Measurements from ENCODE around the gene GPATCH8.
"Not testable (repeated sequence)": the region's sequence is repeated elsewhere in the genome, so short reads cannot be mapped to it uniquely, and the experiment has no call there.

Gene GPATCH8
- total RNA-seq, result 133 reads per million, percentile 87 among the genes with 10 or more reads in this experiment

GRCh38 chr17:44503147-44504029 lies at the start of gene GPATCH8:
TSS of gene GPATCH8 (minus strand) at chr17:44503406. CDS start at chr17:44503370, 36 bp downstream.
- peak; percentile 87 for DNase-seq

DNA sequence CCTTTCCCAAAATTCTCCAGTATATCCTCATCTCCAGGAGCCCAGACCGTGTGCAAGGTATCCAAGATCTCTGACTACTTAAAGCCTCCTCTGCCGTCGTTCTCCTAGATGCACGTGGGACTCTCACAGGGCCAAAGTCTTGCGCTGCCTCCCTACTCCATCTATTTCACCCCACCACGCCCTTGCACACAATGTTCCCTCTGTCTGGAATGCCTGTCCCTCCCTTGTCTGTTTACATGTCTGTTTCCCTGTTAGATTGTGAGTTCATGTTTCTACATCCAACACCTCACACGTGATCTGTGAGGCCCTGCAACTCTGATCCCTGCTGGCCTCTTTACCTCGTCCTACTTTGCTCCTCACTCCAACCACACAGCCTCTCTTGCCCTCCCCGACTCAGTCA lies 49.2 kb upstream of the GPATCH8 start:
- DNase-seq, result no peak

- DNase-seq, result no peak
Observed at GRCh38 chr17:44549686-44550085, 46.5 kb upstream of the GPATCH8 start.

GRCh38 chr17:44548376-44549230 lies 45.4 kb upstream of the GPATCH8 start:
- DNase-seq, result no peak

GRCh38 chr17:44547625-44548267 lies 44.5 kb upstream of the GPATCH8 start:
- no peak for DNase-seq

DNA sequence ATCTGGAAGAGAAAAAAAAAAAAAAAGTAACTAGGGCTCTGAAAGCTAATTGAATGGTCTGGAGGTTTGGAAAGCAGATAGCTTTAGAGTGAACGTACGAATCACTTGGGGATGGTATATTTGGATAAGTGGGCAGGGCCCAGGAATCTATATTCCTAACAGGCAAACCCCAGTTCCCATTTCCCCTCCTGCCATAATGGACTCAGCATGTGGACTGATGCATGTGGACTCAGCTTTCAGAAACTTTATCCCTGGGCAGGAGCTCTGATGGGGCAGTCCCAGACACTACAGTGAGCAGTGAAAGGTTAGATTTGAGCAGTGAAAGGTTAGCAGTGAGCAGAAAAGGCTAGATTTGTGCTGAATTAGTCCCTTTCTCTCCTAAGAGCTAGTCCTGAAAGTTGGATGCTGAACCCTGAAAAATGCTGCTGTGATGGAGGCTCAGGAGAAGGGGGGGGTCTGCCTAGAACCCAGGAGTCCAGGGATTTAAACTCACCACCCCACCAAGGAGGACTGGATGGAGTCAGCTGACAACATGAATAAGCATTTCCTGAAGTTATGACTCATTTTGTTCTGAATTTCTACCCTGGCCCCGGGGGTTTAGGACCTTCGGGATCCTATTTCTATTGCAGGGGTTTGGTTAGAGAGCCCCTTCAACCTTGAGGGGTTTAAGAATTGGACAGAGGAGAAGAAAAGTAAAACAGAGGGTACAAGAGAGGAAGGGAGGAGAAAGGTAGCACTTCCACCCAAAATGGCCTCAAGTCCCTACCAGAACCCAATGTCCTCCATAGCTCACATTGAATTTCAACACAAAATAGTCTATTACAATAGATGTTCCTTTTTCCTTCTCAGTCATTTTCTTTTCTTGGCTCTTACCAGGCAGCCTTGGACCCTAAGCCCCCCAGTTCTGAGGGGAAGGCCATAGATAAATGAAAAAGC lies 43.7 kb upstream of the GPATCH8 start:
- no peak for DNase-seq

GRCh38 chr17:44543905-44544523 lies 40.8 kb upstream of the GPATCH8 start:
- DNase-seq, result no peak

DNA sequence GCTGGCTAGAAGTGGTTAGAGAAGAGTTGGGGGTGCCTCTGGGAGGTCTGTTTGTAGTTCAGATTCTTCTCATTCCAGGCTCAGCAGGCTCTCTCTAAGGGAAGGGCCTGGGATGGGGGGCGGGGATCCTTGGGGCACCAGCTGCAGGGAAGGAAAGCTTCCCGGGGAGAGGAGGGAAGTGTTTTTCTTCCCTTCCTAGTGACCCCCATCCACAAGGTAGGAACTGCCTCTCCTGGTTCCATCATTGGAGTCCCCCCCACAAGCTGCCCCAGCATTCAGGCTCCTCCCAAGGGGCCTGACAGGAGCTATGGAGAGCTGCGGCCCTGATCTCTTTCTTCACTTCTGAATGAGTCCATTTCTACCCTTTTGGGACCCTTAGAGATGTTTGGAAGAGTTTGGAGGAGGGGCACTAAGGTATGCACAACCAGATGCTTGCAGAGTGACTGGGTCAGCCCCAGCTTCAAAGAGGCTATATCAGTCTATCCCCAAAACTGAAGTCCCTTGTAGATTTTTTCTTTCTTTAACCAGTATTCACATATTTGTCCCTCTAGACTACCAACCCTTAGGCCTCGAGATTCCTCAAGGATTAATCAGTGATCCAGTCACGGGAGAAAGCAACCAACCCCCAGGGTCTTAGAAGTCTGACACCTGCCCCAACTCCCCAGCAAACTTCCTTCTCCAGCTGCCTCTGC lies 40.2 kb upstream of the GPATCH8 start:
- no peak for DNase-seq

DNA sequence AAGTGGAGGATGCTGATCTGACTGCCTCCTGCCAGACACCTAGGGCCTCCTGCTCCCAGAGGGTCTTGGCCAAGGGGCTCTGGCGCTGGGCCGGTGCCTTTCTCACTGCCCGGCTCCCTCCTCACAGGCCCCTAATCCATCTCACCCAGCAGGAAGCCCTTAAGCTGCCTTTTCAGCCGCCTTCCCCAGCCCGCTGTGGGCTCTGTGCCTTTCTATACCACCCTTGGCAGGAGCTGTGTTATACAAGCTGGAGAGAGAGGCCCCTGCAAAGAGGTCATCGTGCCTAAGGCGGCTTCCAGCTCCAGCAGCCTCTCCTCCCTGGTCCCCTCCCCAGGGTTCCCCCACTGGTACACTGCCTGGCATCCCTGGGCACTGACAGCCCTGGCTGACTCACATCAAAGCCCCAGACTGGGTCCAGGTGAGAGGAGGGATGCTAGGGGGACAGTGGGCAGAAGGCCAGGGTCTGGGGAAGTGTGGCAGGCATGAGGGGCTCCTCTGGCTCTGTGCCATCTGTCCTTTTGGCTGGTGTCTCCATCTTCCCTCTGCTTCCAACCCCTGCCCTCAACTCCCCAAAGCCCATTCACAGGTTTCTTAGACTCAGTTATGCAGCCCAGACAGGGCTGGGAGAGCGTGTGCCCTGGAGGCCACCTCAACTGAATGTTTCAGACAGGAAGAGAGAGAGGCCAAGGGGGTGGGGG lies 38.8 kb upstream of the GPATCH8 start:
- DNase-seq, result no peak

GRCh38 chr17:44540246-44541084 lies 37.3 kb upstream of the GPATCH8 start:
- no peak for DNase-seq

DNA sequence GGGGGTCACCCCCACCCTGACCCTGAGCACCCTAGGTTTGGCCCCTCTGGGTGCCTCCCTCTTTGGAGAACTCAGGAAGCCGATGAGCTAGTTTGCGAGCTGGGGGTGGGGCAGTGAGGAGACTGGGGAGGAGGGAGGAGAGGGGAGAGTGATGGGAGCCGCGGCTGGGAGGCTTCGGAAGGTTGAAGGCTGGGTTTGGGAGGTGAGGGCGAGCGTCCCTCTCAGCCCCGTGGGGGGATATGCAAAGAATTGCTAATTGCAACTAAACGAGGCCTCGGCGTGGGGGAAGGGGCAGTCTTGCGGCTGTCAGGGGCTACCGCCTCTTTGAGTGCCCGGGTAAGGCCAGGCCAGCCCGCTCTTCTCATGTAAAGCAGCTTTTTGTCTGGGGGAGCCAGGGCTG lies 36.5 kb upstream of the GPATCH8 start:
- DNase-seq, result no peak

- not testable (repeated sequence) for DNase-seq
Observed at GRCh38 chr17:44537922-44538321, 34.7 kb upstream of the GPATCH8 start.

DNA sequence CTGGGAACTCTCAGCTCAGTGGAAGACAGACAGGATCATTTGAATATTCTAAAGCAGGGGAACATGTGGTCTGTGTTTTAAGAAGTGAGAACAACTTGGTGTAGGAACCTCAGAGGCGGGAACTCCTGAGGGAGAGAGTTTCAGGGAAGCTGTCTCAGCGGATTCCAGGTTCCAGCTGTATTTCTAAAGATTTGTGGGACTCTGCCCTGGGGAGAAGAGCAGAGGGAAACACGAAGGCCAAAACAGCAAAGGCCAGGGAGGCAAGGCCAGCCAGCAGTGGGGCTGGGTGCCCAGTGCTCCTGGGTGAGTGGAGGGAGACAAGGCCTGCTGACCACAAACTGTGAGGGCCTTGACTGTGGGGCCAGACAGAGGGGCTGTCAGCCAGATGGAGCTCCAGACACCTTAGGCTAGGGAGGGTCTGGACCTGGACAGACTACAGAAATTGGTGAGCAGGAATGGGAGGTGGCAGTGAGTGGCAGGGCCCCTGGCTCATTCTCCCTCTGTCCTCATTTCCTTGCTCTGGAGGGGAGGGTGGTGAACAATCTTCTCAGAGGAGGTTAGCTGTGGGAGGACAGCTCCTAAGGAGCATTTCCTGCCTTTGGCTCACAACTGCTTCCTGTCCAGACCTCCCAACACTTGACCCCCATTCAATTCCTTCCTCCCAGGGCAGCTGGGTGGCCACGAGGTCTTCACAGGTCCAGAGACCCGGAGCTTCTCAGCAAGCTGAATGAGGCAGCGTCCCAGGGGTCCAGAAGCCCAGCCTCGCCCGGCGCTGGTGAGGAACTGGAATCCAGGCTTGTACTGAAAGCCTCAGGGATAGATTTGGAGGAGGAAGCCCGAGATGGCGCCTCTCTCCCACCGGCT lies 33.1 kb upstream of the GPATCH8 start:
- no peak for DNase-seq

- peak; percentile 83 for DNase-seq
Observed at GRCh38 chr17:44533533-44534246, 30.5 kb upstream of the GPATCH8 start.

- no peak for DNase-seq
Observed at GRCh38 chr17:44530896-44531418, 27.8 kb upstream of the GPATCH8 start.

GRCh38 chr17:44529864-44530263 lies 26.7 kb upstream of the GPATCH8 start:
- no peak for DNase-seq

GRCh38 chr17:44527954-44528353 lies 24.7 kb upstream of the GPATCH8 start:
- no peak for DNase-seq

Data from effector CD4-positive, alpha-beta T cell (primary cell).